GM12892 (cell line): ENCODE data around the gene CRYL1.

ENCODE experiments used
- POLR2A ChIP-seq: IDR thresholded peaks from 2 replicates; pipeline ENCODE4 v1.6.1; 2011; ENCODE audit warnings: low read depth, low read length, control low read depth
- POLR2AphosphoS5 ChIP-seq: IDR thresholded peaks from 2 replicates; pipeline ENCODE4 v1.6.1; 2011; ENCODE audit warnings: low read depth, low read length, control low read depth
- TAF1 ChIP-seq: IDR thresholded peaks from 2 replicates; pipeline ENCODE4 v1.6.1; 2011; ENCODE audit warnings: low read depth, mild to moderate bottlenecking, control low read depth, low read length, borderline replicate concordance

DNA sequence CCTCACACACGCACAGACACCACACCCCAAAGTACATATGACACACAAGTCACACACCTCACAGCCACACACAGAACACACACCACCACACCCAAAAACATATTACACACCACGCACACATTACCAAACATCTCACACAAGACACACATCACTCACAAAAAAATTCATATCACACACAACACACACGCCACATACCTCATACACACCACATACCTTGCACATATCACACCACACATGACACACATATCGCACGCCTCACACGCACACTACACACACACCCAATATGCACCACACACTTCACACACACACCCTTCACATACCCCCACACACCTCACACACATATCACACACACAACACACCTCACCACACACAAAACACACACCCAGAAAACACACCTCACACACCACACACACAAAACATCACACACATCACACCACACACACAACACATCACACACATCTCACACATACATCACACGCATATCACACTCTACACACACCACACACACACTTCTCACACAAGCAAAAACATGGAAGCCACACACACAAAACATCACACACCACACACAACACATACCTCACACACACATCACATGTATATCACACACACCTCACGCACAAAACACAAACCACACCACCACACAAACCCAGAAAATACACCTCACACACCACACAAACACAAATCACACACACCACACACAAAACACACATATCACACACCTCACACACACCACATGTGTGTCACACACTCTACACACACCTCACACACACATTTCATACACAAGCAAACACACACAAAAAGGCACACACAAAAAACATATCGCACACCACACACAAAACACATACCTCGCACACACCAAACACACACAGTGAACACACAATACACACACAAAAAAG lies 132.1 kb downstream of the CRYL1 start:
- TF ChIP-seq POLR2AphosphoS5 (no peak), POLR2A (no peak), TAF1 (no peak)
